GM23338 (cell line): Measurements from ENCODE around the gene HYAL4. TPM values are rescaled to one million over a fixed set of nuclear protein-coding genes. Genes with fewer than 3 reads are reported as not detected.

Experiments
- ATAC-seq: fragments of 200-7000 bp; cut with Tn5 transposase; 3 replicates; pipeline ENCODE4 v1.9.1; 2020
- DNase-seq: peaks from one replicate; pipeline ENCODE4 v3.0.0-alpha.2; 2015; ENCODE audit warnings: low spot score
- H2AFZ ChIP-seq: fragments of 200-600 bp; sonication (generic); 2 replicates; pipeline ENCODE4 v1.8.0; 2016; ENCODE audit warnings: antibody characterized with exemption, mild to moderate bottlenecking, moderate library complexity
- H3F3A ChIP-seq: fragments of 200-600 bp; sonication (generic); replicated peaks from 2 replicates; pipeline ENCODE4 v1.8.0; 2017; ENCODE audit warnings: antibody characterized with exemption, mixed run types, low read depth
- H3K27ac ChIP-seq: fragments of 200-600 bp; sonication (generic); 2 replicates; pipeline ENCODE4 v1.6.1; 2016; ENCODE audit warnings: low read depth
- H3K27me3 ChIP-seq: fragments of 200-600 bp; sonication (generic); 2 replicates; pipeline ENCODE4 v1.8.0; 2016; ENCODE audit warnings: mild to moderate bottlenecking, mixed run types, moderate library complexity; ENCODE audit not compliant: insufficient read depth
- H3K36me3 ChIP-seq: fragments of 200-600 bp; sonication (generic); 2 replicates; pipeline ENCODE4 v1.8.0; 2016; ENCODE audit warnings: mild to moderate bottlenecking; ENCODE audit not compliant: insufficient read depth
- H3K4me1 ChIP-seq: fragments of 200-600 bp; sonication (generic); 2 replicates; pipeline ENCODE4 v1.8.0; 2016; ENCODE audit warnings: mild to moderate bottlenecking, moderate library complexity; ENCODE audit not compliant: insufficient read depth
- H3K4me2 ChIP-seq: fragments of 200-600 bp; sonication (generic); 2 replicates; pipeline ENCODE4 v1.7.1; 2017; ENCODE audit warnings: mixed run types
- H3K4me3 ChIP-seq: fragments of 200-600 bp; sonication (generic); 2 replicates; pipeline ENCODE4 v1.6.1; 2016; ENCODE audit warnings: mixed run types
- H3K79me2 ChIP-seq: fragments of 200-600 bp; sonication (generic); replicated peaks from 2 replicates; pipeline ENCODE4 v1.8.0; 2017; ENCODE audit warnings: mild to moderate bottlenecking; ENCODE audit not compliant: insufficient read depth
- H3K9me2 ChIP-seq: fragments of 200-600 bp; sonication (generic); 2 replicates; pipeline ENCODE4 v1.8.0; 2017; ENCODE audit not compliant: insufficient read depth
- H4K20me1 ChIP-seq: fragments of 200-600 bp; sonication (generic); replicated peaks from 2 replicates; pipeline ENCODE4 v1.8.0; 2017; ENCODE audit warnings: mild to moderate bottlenecking; ENCODE audit not compliant: insufficient read depth
- H3K27ac Mint-ChIP-seq: 2 replicates; pipeline ENCODE4 v1.8.0; 2020; ENCODE audit warnings: inconsistent platforms, mild to moderate bottlenecking, moderate library complexity, mixed read lengths
- H3K27me3 Mint-ChIP-seq: 3 replicates; pipeline ENCODE4 v1.8.0; 2022; ENCODE audit warnings: low read depth, mild to moderate bottlenecking, moderate library complexity, mixed read lengths, inconsistent platforms; ENCODE audit not compliant: insufficient read depth, poor library complexity
- H3K36me3 Mint-ChIP-seq: 3 replicates; pipeline ENCODE4 v1.8.0; 2021; ENCODE audit warnings: low read depth, mild to moderate bottlenecking, inconsistent platforms, moderate library complexity, mixed read lengths
- H3K4me1 Mint-ChIP-seq: 3 replicates; pipeline ENCODE4 v1.8.0; 2020; ENCODE audit warnings: mild to moderate bottlenecking, inconsistent platforms, mixed read lengths
- H3K4me3 Mint-ChIP-seq: 3 replicates; pipeline ENCODE4 v1.8.0; 2021; ENCODE audit warnings: moderate library complexity, mild to moderate bottlenecking, inconsistent platforms, mixed read lengths
- H3K9me3 Mint-ChIP-seq: 3 replicates; pipeline ENCODE4 v1.8.0; 2020; ENCODE audit warnings: moderate library complexity, mild to moderate bottlenecking, inconsistent platforms, mixed read lengths
- CTCF ChIP-seq, 2 experiments: fragments of 200-600 bp in 1 of 2; sonication (generic) in 1 of 2; conservative IDR thresholded peaks; 2 replicates each; pipeline versions ENCODE4 v1.5.1 to v1.6.1; 2016 to 2017; ENCODE audit warnings: antibody characterized with exemption in 2 of 2, low read depth in 2 of 2, mild to moderate bottlenecking in 2 of 2, moderate library complexity in 1 of 2
- EZH2phosphoT487 ChIP-seq: fragments of 200-600 bp; sonication (generic); IDR thresholded peaks from one replicate; pipeline ENCODE4 v1.8.1; 2018; ENCODE audit warnings: antibody characterized with exemption; ENCODE audit not compliant: unreplicated experiment
- JUNB ChIP-seq: IDR thresholded peaks from one replicate; pipeline ENCODE4 v1.6.1; 2016; ENCODE audit warnings: antibody characterized with exemption; ENCODE audit not compliant: unreplicated experiment
- POLR2AphosphoS5 ChIP-seq: IDR thresholded peaks from 2 replicates; pipeline ENCODE4 v1.6.1; 2016; ENCODE audit warnings: antibody characterized with exemption, low read depth
- ZNF114 ChIP-seq: fragments of 250-450 bp; sonication (Bioruptor Pico); IDR thresholded peaks from 2 replicates; pipeline ENCODE4 v1.5.0; 2020; ENCODE audit warnings: mild to moderate bottlenecking, moderate library complexity
- ZNF462 ChIP-seq: fragments of 250-450 bp; sonication (Bioruptor Pico); IDR thresholded peaks from 2 replicates; pipeline ENCODE4 v1.5.0; 2020; ENCODE audit warnings: mild to moderate bottlenecking, moderate library complexity
- polyA plus RNA-seq: library from polyadenylated mRNA; unstranded; fragments of >200 nt; fragmentation: Nextera tagmentation; extraction: Ambion mirVana; gene quantifications from 2 replicates; pipeline ENCODE4 v1.2.1, GENCODE V29; 2016
- total RNA-seq: library from RNA; depleted of rRNA; stranded (reverse); fragments of >200 nt; shearing (Covaris generic); gene quantifications from 2 replicates; pipeline ENCODE4 v1.2.3, GENCODE V29; 2014
- TF ChIP-seq, protein P1 (sequence below): IDR thresholded peaks from one replicate; pipeline ENCODE4 v1.6.1; 2018; ENCODE audit warnings: antibody characterized with exemption; ENCODE audit not compliant: unreplicated experiment

The HYAL4 gene
- total and polyA plus RNA-seq, 2 experiments from 2014 or later, result not detected

- ATAC-seq, result peak; percentile 53
- TF ChIP-seq POLR2AphosphoS5 (no peak), CTCF (conservative IDR thresholded peaks at IDR 0.05; ENCODE audit: low read depth in 2 of 2) (no peak), ZNF114 (CRISPR knock-in tag) (no peak), JUNB (no peak)
- no peaks in the 10 kb centered on the region for H3K36me3 Mint-ChIP-seq
- no peaks in the 10 kb centered on the region for H3K9me3 Mint-ChIP-seq
- no peaks in the 10 kb centered on the region for H3K27me3 ChIP-seq
- H3F3A ChIP-seq, result no peaks in the 10 kb centered on the region
- no peaks in the 10 kb centered on the region for H3K4me1 Mint-ChIP-seq
- H3K36me3 ChIP-seq, result no peaks in the 10 kb centered on the region
- H2AFZ ChIP-seq, result no peak overlapping the region
- H4K20me1 ChIP-seq, result no peaks in the 10 kb centered on the region
- no peaks in the 10 kb centered on the region for H3K79me2 ChIP-seq
- DNase-seq, result no peak
- no peaks in the 10 kb centered on the region for H3K9me2 ChIP-seq
- no peak overlapping the region for H3K4me2 ChIP-seq
- H3K4me3 ChIP-seq, result no peak overlapping the region
- no peak overlapping the region for H3K27ac ChIP-seq
- no peaks in the 10 kb centered on the region for H3K27me3 Mint-ChIP-seq
- no peak overlapping the region for H3K27ac Mint-ChIP-seq
- H3K4me1 ChIP-seq, result no peaks in the 10 kb centered on the region
- H3K4me3 Mint-ChIP-seq, result no peak overlapping the region
Measured at GRCh38 chr7:123872908-123873307, 27.9 kb downstream of the HYAL4 start.

DNA sequence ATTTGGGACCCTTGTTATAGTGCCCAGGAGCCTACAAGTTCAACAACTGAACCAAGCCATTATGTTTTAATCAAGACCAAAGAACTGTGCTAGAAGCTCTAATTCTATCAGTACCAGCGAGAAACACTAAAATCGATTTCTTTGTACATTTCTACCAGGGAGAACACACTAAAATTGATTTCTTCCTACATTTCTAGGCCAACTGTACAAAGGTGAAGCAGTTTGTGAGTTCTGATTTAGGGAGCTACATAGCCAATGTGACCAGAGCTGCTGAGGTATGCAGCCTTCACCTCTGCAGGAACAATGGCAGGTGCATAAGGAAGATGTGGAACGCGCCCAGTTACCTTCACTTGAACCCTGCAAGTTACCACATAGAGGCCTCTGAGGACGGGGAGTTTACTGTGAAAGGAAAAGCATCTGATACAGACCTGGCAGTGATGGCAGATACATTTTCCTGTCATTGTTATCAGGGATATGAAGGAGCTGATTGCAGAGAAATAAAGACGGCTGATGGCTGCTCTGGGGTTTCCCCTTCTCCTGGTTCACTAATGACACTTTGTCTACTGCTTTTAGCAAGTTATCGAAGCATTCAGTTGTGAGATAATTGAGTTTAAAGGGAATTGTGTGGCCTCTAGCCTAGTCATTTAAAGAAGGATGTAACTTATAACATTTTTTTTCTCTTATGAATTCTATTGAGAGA lies 31.7 kb downstream of the HYAL4 start:
- DNase-seq, result no peak
- Mint-ChIP-seq H3K36me3 (no peaks in the 10 kb centered on the region), H3K27ac (no peak overlapping the region), H3K4me3 (no peak overlapping the region), H3K9me3 (no peaks in the 10 kb centered on the region), H3K27me3 (no peaks in the 10 kb centered on the region), H3K4me1 (no peaks in the 10 kb centered on the region)
- no peak overlapping the region for H3K27ac ChIP-seq
- no peak overlapping the region for H3K4me2 ChIP-seq
- no peaks in the 10 kb centered on the region for H3K36me3 ChIP-seq
- H3K79me2 ChIP-seq, result no peaks in the 10 kb centered on the region
- no peak overlapping the region for H2AFZ ChIP-seq
- no peaks in the 10 kb centered on the region for H3K27me3 ChIP-seq
- no peaks in the 10 kb centered on the region for H3F3A ChIP-seq
- ATAC-seq, result no peak
- H3K9me2 ChIP-seq, result no peaks in the 10 kb centered on the region
- no peaks in the 10 kb centered on the region for H3K4me1 ChIP-seq
- H4K20me1 ChIP-seq, result no peaks in the 10 kb centered on the region
- H3K4me3 ChIP-seq, result no peak overlapping the region
- TF ChIP-seq ZNF462 (no peak), CTCF (conservative IDR thresholded peaks at IDR 0.05; ENCODE audit: low read depth in 2 of 2) (no peak), EZH2phosphoT487 (no peak)
- TF ChIP-seq, protein P1, sequence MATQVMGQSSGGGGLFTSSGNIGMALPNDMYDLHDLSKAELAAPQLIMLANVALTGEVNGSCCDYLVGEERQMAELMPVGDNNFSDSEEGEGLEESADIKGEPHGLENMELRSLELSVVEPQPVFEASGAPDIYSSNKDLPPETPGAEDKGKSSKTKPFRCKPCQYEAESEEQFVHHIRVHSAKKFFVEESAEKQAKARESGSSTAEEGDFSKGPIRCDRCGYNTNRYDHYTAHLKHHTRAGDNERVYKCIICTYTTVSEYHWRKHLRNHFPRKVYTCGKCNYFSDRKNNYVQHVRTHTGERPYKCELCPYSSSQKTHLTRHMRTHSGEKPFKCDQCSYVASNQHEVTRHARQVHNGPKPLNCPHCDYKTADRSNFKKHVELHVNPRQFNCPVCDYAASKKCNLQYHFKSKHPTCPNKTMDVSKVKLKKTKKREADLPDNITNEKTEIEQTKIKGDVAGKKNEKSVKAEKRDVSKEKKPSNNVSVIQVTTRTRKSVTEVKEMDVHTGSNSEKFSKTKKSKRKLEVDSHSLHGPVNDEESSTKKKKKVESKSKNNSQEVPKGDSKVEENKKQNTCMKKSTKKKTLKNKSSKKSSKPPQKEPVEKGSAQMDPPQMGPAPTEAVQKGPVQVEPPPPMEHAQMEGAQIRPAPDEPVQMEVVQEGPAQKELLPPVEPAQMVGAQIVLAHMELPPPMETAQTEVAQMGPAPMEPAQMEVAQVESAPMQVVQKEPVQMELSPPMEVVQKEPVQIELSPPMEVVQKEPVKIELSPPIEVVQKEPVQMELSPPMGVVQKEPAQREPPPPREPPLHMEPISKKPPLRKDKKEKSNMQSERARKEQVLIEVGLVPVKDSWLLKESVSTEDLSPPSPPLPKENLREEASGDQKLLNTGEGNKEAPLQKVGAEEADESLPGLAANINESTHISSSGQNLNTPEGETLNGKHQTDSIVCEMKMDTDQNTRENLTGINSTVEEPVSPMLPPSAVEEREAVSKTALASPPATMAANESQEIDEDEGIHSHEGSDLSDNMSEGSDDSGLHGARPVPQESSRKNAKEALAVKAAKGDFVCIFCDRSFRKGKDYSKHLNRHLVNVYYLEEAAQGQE, result no peak
